ENCODE results near the gene C1QTNF3.
"Not testable (repeated sequence)": the region's sequence is repeated elsewhere in the genome, so short reads cannot be mapped to it uniquely, and the experiment has no call there.

C1QTNF3 gene

GRCh38 chr5:34021334-34021733 is 21.7 kb downstream of the C1QTNF3 start:
- no peak for DNase-seq

- no peak for DNase-seq
These were observed 22.3 kb downstream of the C1QTNF3 start for GRCh38 chr5:34020726-34021125.

GRCh38 chr5:34017254-34017653 is 25.8 kb downstream of the C1QTNF3 start:
- DNase-seq = no peak

- DNase-seq = no peak
These were observed 26.3 kb downstream of the C1QTNF3 start for GRCh38 chr5:34016750-34017149.

- DNase-seq = no peak
These were observed 26.8 kb downstream of the C1QTNF3 start for GRCh38 chr5:34016222-34016621.

GRCh38 chr5:34015120-34015822 is 27.7 kb downstream of the C1QTNF3 start:
- no peak for DNase-seq

- no peak for DNase-seq
These were observed 28.4 kb downstream of the C1QTNF3 start for GRCh38 chr5:34014626-34015025.

GRCh38 chr5:34013547-34013946 is 29.5 kb downstream of the C1QTNF3 start:
- no peak for DNase-seq

GRCh38 chr5:34012791-34013190 is 30.2 kb downstream of the C1QTNF3 start:
- no peak for DNase-seq

GRCh38 chr5:34011536-34011935 is 31.5 kb downstream of the C1QTNF3 start:
- DNase-seq = no peak

GRCh38 chr5:34010146-34010545 is 32.9 kb downstream of the C1QTNF3 start:
- DNase-seq = not testable (repeated sequence)

GRCh38 chr5:34009610-34010009 is 33.4 kb downstream of the C1QTNF3 start:
- DNase-seq = no peak

- DNase-seq = no peak
These were observed 34.2 kb downstream of the C1QTNF3 start for GRCh38 chr5:34008802-34009201.

- peak; percentile 88 for DNase-seq
These were observed 35.1 kb downstream of the C1QTNF3 start, which contains the start of gene AMACR for GRCh38 chr5:34007621-34008600. TSS of gene AMACR (minus strand) at chr5:34008050. CDS start at chr5:34008019, 31 bp downstream.

- no peak for DNase-seq
These were observed 35.8 kb downstream of the C1QTNF3 start for GRCh38 chr5:34007201-34007620.

GRCh38 chr5:34005681-34006080 is 37.3 kb downstream of the C1QTNF3 start:
- DNase-seq = no peak

GRCh38 chr5:34005211-34005610 is 37.8 kb downstream of the C1QTNF3 start:
- no peak for DNase-seq

GRCh38 chr5:34003941-34004340 is 39.1 kb downstream of the C1QTNF3 start:
- DNase-seq = no peak

- DNase-seq = no peak
These were observed 40.2 kb downstream of the C1QTNF3 start for GRCh38 chr5:34002629-34003328.

- no peak for DNase-seq
These were observed 41.7 kb downstream of the C1QTNF3 start for GRCh38 chr5:34001241-34001841.

- DNase-seq = no peak
These were observed 43.0 kb downstream of the C1QTNF3 start for GRCh38 chr5:33999978-34000377.

- DNase-seq = peak; percentile 48
These were observed 45.6 kb downstream of the C1QTNF3 start for GRCh38 chr5:33997331-33997983.
